Endothelial cell (in vitro differentiated cells): ENCODE data around the gene UGT2B15. TPM values are rescaled to one million over a fixed set of nuclear protein-coding genes. Genes with fewer than 3 reads are reported as not detected.
"Not testable (repeated sequence)": the region's sequence is repeated elsewhere in the genome, so short reads cannot be mapped to it uniquely, and the experiment has no call there.

Source experiments
- DNase-seq: peaks from one replicate; pipeline ENCODE4 v3.0.0; 2021; ENCODE audit warnings: low spot score
- H3K27ac Mint-ChIP-seq: one replicate; pipeline ENCODE4 v1.8.0; 2021; ENCODE audit warnings: mixed read lengths, inconsistent platforms; ENCODE audit not compliant: unreplicated experiment
- H3K27me3 Mint-ChIP-seq: one replicate; pipeline ENCODE4 v1.8.0; 2021; ENCODE audit warnings: mild to moderate bottlenecking, moderate library complexity, mixed read lengths, inconsistent platforms; ENCODE audit not compliant: unreplicated experiment
- H3K36me3 Mint-ChIP-seq: one replicate; pipeline ENCODE4 v1.8.0; 2021; ENCODE audit warnings: mild to moderate bottlenecking, low read depth, mixed read lengths, inconsistent platforms; ENCODE audit not compliant: unreplicated experiment
- H3K4me1 Mint-ChIP-seq: one replicate; pipeline ENCODE4 v1.8.0; 2021; ENCODE audit warnings: mild to moderate bottlenecking, mixed read lengths, inconsistent platforms; ENCODE audit not compliant: unreplicated experiment
- H3K4me3 Mint-ChIP-seq: one replicate; pipeline ENCODE4 v1.8.0; 2021; ENCODE audit warnings: mild to moderate bottlenecking, mixed read lengths, inconsistent platforms; ENCODE audit not compliant: unreplicated experiment
- H3K9me3 Mint-ChIP-seq: one replicate; pipeline ENCODE4 v1.8.0; 2021; ENCODE audit warnings: mixed read lengths, inconsistent platforms; ENCODE audit not compliant: unreplicated experiment
- long read RNA-seq: library from polyadenylated mRNA; unstranded; transcript quantifications from one replicate; pipeline ENCODE4 v2.0.0, GENCODE V29; 2020; ENCODE audit not compliant: unreplicated experiment
- total RNA-seq: library from RNA; stranded (reverse); fragmentation: NEBNext Ultra II Directional; extraction: Animal tissue kit (Norgen Biotek cat#: 25700); gene quantifications from one replicate; pipeline ENCODE4 v1.2.1, GENCODE V29; 2021; ENCODE audit not compliant: unreplicated experiment
- TF ChIP-seq, protein P1 (sequence below): fragments of 200-600 bp; sonication (generic); IDR thresholded peaks from one replicate; pipeline ENCODE4 v1.5.0; 2021; ENCODE audit warnings: antibody characterized with exemption; ENCODE audit not compliant: unreplicated experiment

UGT2B15 gene
- not detected for total RNA-seq
- long read RNA-seq: 0 reads

DNA sequence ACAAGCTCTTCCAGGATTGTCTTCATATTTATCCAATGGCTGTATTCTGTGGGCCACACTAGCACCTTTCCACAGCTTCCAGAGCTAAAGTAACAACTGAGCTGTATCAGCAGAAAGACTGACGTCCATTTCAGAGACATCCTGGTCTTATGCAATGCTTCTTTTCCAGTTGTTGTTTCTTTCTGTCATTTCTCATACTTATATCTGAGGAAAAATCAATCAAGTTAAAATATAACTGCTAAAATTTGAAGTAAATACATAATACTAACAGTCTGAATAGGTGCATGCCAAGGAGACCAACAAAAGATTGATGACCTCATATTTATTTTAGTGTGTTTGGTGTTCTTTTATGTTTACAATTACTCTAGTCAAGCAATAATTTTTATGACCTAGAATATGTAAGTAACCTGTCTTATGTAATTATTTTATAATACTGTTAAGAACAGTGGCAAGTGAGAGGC lies at the start of gene UGT2B15:
TSS of gene UGT2B15 (minus strand) at position 174 of the 461 bp plus-strand sequence. CDS start at position 140, 34 bp downstream.
- not testable (repeated sequence) for DNase-seq, H3K4me3 Mint-ChIP-seq, H3K27ac Mint-ChIP-seq, H3K4me1 Mint-ChIP-seq, H3K9me3 Mint-ChIP-seq, H3K27me3 Mint-ChIP-seq, H3K36me3 Mint-ChIP-seq

DNA sequence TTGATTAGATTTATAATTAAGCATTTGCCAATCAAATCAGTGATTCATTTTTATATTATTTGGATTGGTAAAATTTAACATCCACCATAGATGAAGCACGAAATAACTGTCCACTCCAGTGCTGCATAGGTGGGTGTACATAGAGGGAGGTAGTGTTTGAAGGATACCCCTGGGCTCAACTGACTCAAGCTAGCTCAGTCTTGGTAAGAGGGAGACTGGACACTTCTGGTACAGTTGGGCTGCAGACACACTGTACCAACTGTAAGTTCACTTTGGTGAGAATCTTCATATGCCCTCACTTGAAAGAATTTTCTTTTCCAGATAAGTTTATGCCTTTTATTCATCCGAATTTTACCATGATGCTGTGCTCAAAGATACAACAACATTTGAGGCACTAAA lies 48.6 kb upstream of the UGT2B15 start:
- Mint-ChIP-seq H3K4me3 (no peak overlapping the region), H3K27ac (no peak overlapping the region), H3K27me3 (no peaks in the 10 kb centered on the region), H3K4me1 (no peaks in the 10 kb centered on the region), H3K36me3 (no peaks in the 10 kb centered on the region), H3K9me3 (no peaks in the 10 kb centered on the region)
- no peak for DNase-seq
- TF ChIP-seq, protein P1, sequence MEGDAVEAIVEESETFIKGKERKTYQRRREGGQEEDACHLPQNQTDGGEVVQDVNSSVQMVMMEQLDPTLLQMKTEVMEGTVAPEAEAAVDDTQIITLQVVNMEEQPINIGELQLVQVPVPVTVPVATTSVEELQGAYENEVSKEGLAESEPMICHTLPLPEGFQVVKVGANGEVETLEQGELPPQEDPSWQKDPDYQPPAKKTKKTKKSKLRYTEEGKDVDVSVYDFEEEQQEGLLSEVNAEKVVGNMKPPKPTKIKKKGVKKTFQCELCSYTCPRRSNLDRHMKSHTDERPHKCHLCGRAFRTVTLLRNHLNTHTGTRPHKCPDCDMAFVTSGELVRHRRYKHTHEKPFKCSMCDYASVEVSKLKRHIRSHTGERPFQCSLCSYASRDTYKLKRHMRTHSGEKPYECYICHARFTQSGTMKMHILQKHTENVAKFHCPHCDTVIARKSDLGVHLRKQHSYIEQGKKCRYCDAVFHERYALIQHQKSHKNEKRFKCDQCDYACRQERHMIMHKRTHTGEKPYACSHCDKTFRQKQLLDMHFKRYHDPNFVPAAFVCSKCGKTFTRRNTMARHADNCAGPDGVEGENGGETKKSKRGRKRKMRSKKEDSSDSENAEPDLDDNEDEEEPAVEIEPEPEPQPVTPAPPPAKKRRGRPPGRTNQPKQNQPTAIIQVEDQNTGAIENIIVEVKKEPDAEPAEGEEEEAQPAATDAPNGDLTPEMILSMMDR: no peak

DNA sequence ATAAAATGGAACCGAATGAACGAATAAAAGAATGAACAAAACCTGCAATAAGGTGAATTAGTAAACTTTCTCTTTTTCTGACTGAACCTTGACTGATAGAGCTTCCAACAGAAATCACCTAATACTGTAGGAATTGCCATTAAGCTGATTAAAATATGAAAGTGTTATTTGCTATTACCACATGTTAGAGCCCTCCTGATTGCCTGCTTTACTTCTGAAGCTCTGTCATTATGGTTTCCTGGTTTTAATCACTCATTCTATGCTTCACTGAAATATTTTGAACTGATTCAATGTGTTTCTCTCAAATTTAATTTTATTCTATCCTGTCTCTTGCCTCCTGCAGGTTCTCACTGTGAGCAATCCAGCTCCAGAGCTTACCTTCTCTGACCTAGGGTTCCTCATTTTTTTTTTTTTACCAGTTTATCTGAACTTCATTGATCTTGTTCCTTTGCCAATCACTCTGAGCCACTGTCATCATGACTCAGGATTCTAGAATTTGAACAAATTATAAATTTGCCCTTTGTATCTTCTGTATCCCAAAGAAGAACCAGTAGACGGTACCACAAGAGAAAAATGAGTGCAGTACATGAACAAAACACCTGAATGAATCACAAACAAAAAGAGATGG lies 48.1 kb upstream of the UGT2B15 start:
- no peak overlapping the region for H3K4me3 Mint-ChIP-seq
- no peaks in the 10 kb centered on the region for H3K36me3 Mint-ChIP-seq
- TF ChIP-seq, protein P1: no peak
- H3K4me1 Mint-ChIP-seq: no peaks in the 10 kb centered on the region
- DNase-seq: no peak
- H3K27me3 Mint-ChIP-seq: no peaks in the 10 kb centered on the region
- H3K27ac Mint-ChIP-seq: no peak overlapping the region
- H3K9me3 Mint-ChIP-seq: no peaks in the 10 kb centered on the region

DNA sequence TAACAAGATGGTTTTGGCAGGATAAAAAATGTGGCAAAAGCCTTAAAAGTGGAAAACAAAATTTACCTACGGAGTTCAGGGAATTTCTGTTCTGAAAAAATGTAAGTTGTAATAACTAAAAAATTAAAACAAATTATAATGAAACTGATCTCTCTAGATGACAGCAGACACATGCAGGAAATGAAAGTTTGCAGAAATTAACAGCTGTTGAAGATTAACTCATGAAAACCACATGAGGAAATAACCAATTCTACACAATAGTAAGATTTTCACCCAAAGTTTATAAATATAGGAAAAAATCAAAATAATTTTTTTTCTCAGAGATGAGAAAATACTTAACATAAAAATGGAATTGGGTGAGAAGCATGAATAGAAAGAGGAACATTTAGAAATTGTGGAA lies 47.5 kb upstream of the UGT2B15 start:
- Mint-ChIP-seq H3K9me3 (no peaks in the 10 kb centered on the region), H3K36me3 (no peaks in the 10 kb centered on the region), H3K4me3 (no peak overlapping the region), H3K4me1 (no peaks in the 10 kb centered on the region), H3K27me3 (no peaks in the 10 kb centered on the region), H3K27ac (no peak overlapping the region)
- DNase-seq: no peak
- TF ChIP-seq, protein P1: no peak

DNA sequence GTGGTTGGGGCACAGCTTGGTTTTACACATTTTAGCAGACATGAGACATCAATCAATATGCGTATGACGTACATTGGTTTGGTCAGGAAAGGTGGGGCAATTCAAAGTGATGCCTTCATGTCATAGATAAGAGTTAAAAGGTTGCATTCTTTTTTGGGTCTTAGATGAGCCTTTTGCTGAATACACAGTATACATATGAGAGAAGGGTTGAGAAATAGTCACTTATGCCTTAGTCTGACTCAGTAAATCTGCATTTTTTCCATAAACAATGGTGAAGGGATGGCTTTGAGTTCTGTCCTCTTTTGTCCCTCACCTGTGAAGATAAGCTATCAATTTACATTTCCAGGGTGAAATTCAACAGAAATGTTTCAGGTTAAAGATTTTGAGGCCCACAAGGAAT lies 43.9 kb upstream of the UGT2B15 start:
- Mint-ChIP-seq H3K27ac (no peak overlapping the region), H3K27me3 (no peaks in the 10 kb centered on the region), H3K36me3 (no peaks in the 10 kb centered on the region), H3K4me1 (no peaks in the 10 kb centered on the region), H3K9me3 (no peaks in the 10 kb centered on the region), H3K4me3 (no peak overlapping the region)
- no peak for DNase-seq
- TF ChIP-seq, protein P1: no peak
